Progenitor cell of endocrine pancreas (in vitro differentiated cells): ENCODE measurements around the gene SCCPDH. TPM values are rescaled to one million over a fixed set of nuclear protein-coding genes. Genes with fewer than 3 reads are reported as not detected.

Experiments
- DNase-seq: peaks from one replicate; pipeline ENCODE4 v3.0.0; 2021; ENCODE audit warnings: low spot score; ENCODE audit not compliant: unreplicated experiment
- H3K27ac Mint-ChIP-seq: 2 replicates; pipeline ENCODE4 v1.8.0; 2021; ENCODE audit warnings: mild to moderate bottlenecking, moderate library complexity, mixed read lengths
- H3K27me3 Mint-ChIP-seq: 2 replicates; pipeline ENCODE4 v1.8.0; 2021; ENCODE audit warnings: mixed read lengths
- H3K36me3 Mint-ChIP-seq: 2 replicates; pipeline ENCODE4 v1.8.0; 2022; ENCODE audit warnings: mixed read lengths; ENCODE audit not compliant: insufficient read depth
- H3K4me1 Mint-ChIP-seq: 2 replicates; pipeline ENCODE4 v1.8.0; 2021; ENCODE audit warnings: low read depth, mixed read lengths
- H3K4me3 Mint-ChIP-seq: 2 replicates; pipeline ENCODE4 v1.8.0; 2021; ENCODE audit warnings: low read depth, mild to moderate bottlenecking, moderate library complexity, mixed read lengths
- H3K9me3 Mint-ChIP-seq: 2 replicates; pipeline ENCODE4 v1.8.0; 2021; ENCODE audit warnings: low read depth, mixed read lengths
- CTCF ChIP-seq: fragments of 200-600 bp; sonication (generic); IDR thresholded peaks from one replicate; pipeline ENCODE4 v1.5.0; 2021; ENCODE audit warnings: antibody characterized with exemption, mild to moderate bottlenecking; ENCODE audit not compliant: unreplicated experiment
- total RNA-seq: library from RNA; stranded (reverse); gene quantifications from 2 replicates; pipeline ENCODE4 v1.2.1, GENCODE V29; 2021

Gene SCCPDH
- total RNA-seq, 1 donor from 2014 or later: 43.3 TPM

DNA sequence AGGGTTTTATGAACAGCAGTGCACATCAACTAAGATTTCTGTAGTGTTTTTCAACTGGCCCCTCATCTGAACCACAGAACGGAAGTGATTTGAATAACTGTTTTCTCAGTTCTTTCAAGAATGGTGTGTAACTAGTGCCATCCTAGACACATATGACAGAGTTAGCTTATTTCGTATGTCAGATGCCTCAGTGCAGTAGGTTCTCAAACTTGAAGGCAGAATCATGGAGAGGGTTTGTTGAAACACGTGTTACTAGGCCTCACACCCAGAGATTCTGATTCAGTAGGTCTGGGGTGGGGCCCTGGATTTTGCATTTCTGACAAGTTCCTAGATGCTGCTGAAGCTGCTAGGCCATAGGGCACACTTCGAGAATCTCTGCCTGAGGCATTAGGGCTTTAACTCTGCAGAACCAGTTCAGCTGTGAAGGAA is 49.0 kb downstream of the SCCPDH start:
- Mint-ChIP-seq H3K27me3 (no peaks in the 10 kb centered on the region), H3K36me3 (peaks cover 28% of the 10 kb centered on the region), H3K4me1 (no peaks in the 10 kb centered on the region), H3K9me3 (no peaks in the 10 kb centered on the region), H3K27ac (no peak overlapping the region), H3K4me3 (no peak overlapping the region)
- no peak for DNase-seq
- TF ChIP-seq CTCF: no peak

- H3K36me3 Mint-ChIP-seq: peaks cover 32% of the 10 kb centered on the region
Observed at GRCh38 chr1:246775531-246776385, 51.5 kb downstream of the SCCPDH start.

DNA sequence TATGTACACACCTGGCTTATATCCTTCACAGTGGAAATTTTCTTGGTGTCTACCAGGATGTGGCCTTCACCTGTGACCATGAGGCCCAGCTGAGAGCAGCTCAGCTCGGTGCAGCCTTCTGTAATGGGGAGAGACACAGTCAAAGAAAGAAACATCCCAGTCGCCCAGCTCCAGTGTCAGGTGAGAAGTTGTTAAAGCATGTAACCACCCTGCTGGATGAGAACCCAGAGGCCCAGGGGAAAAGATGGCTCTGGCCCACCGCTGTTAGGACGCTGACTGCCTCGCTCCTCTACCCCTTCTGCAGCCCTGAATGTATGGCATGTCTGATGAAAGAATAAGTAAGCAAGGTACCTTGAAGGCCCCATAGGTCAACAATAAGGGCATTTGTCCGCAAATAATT is 52.7 kb downstream of the SCCPDH start:
- TF ChIP-seq CTCF: no peak
- Mint-ChIP-seq H3K27ac (no peak overlapping the region), H3K36me3 (peaks cover 33% of the 10 kb centered on the region), H3K27me3 (no peaks in the 10 kb centered on the region), H3K4me3 (no peak overlapping the region), H3K4me1 (no peaks in the 10 kb centered on the region), H3K9me3 (no peaks in the 10 kb centered on the region)
- no peak for DNase-seq

More at GRCh38 chr1:246775531-246776385, 51.5 kb downstream of the SCCPDH start:
- Mint-ChIP-seq H3K4me1 (no peaks in the 10 kb centered on the region), H3K9me3 (no peaks in the 10 kb centered on the region), H3K27me3 (no peaks in the 10 kb centered on the region), H3K4me3 (no peak overlapping the region), H3K27ac (no peak overlapping the region)
- TF ChIP-seq CTCF: no peak
- DNase-seq: no peak

DNA sequence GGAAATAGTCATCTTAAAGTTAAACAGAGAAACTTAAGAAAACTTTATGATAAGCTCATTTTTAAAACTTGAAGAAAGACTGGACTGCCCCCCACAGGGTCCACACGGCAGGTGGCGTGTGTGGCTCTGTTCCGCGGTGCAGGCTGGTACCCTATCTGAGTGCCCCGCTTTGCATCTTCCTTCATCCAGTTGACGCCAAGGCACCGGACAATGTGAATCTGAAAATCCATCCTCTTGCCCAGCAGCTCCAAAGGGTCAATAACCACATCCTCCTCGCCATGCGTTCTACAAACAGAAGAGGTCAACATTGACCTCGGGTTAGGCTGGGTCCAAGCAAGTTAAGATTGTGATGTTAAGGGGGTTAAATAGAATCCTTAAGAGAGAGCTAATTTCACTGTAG is 54.5 kb downstream of the SCCPDH start:
- no peak for TF ChIP-seq CTCF
- no peak overlapping the region for H3K27ac Mint-ChIP-seq

GRCh38 chr1:246779561-246780175 is 55.5 kb downstream of the SCCPDH start:
- TF ChIP-seq CTCF: no peak
- DNase-seq: no peak
- no peaks in the 10 kb centered on the region for H3K9me3 Mint-ChIP-seq
- no peaks in the 10 kb centered on the region for H3K27me3 Mint-ChIP-seq
- H3K36me3 Mint-ChIP-seq: peaks cover 25% of the 10 kb centered on the region
- no peak overlapping the region for H3K4me3 Mint-ChIP-seq
- no peak overlapping the region for H3K27ac Mint-ChIP-seq
- H3K4me1 Mint-ChIP-seq: no peaks in the 10 kb centered on the region

More for the DNA sequence above, 54.5 kb downstream of the SCCPDH start:
- DNase-seq: no peak
- Mint-ChIP-seq H3K9me3 (no peaks in the 10 kb centered on the region), H3K4me3 (no peak overlapping the region), H3K27me3 (no peaks in the 10 kb centered on the region), H3K4me1 (no peaks in the 10 kb centered on the region), H3K36me3 (peaks cover 27% of the 10 kb centered on the region)
